Ishikawa (cell line): ENCODE data around the gene CYP24A1.

ENCODE experiments used
- CREB1 ChIP-seq: IDR thresholded peaks from 2 replicates; pipeline ENCODE4 v1.6.1; 2012; ENCODE audit warnings: low read depth
- EGR1 ChIP-seq: IDR thresholded peaks from 2 replicates; pipeline ENCODE4 v1.6.1; 2012
- EP300 ChIP-seq: IDR thresholded peaks from 2 replicates; pipeline ENCODE4 v1.6.1; 2012; ENCODE audit warnings: borderline replicate concordance
- FOXM1 ChIP-seq: IDR thresholded peaks from 2 replicates; pipeline ENCODE4 v1.6.1; 2012; ENCODE audit warnings: low read depth, borderline replicate concordance
- MAX ChIP-seq: IDR thresholded peaks from 2 replicates; pipeline ENCODE4 v1.6.1; 2012
- NFIC ChIP-seq: IDR thresholded peaks from 2 replicates; pipeline ENCODE4 v1.6.1; 2012
- RAD21 ChIP-seq: IDR thresholded peaks from 2 replicates; pipeline ENCODE4 v1.6.1; 2012; ENCODE audit warnings: low read depth
- REST ChIP-seq: IDR thresholded peaks from 2 replicates; pipeline ENCODE4 v1.6.1; 2012; ENCODE audit warnings: low read depth, mild to moderate bottlenecking
- TAF1 ChIP-seq: IDR thresholded peaks from 2 replicates; pipeline ENCODE4 v1.6.1; 2012; ENCODE audit warnings: low read depth, mild to moderate bottlenecking
- TCF12 ChIP-seq: IDR thresholded peaks from 2 replicates; pipeline ENCODE4 v1.6.1; 2012; ENCODE audit warnings: low read depth
- TEAD4 ChIP-seq: IDR thresholded peaks from 2 replicates; pipeline ENCODE4 v1.6.1; 2012
- USF1 ChIP-seq: IDR thresholded peaks from 2 replicates; pipeline ENCODE4 v1.6.1; 2012
- YY1 ChIP-seq: IDR thresholded peaks from 2 replicates; pipeline ENCODE4 v1.6.1; 2012; ENCODE audit warnings: low read depth

- TF ChIP-seq TEAD4 (no peak), TAF1 (no peak), TCF12 (no peak), RAD21 (no peak), CREB1 (no peak), MAX (0 out of 2 replicates have a peak, but pooled peaks have one; percentile 2), YY1 (no peak), REST (no peak), EP300 (no peak), NFIC (no peak), USF1 (no peak), FOXM1 (no peak), EGR1 (no peak)
These were observed 69.8 kb downstream of the CYP24A1 start for GRCh38 chr20:54103762-54104600.
